Epithelial cell of proximal tubule (primary cell): ENCODE measurements around the gene OPTC. TPM values are rescaled to one million over a fixed set of nuclear protein-coding genes. Genes with fewer than 3 reads are reported as not detected.

Experiments
- DNase-seq: peaks from one replicate; pipeline ENCODE4 v3.0.0-alpha.2; 2011; ENCODE audit warnings: low read depth
- H3K4me3 ChIP-seq: 2 replicates; pipeline ENCODE4 v1.5.1; 2011; ENCODE audit warnings: low read depth, mild to moderate bottlenecking, low read length
- CTCF ChIP-seq: conservative IDR thresholded peaks from 2 replicates; pipeline ENCODE4 v1.5.1; 2012; ENCODE audit warnings: low read depth, mild to moderate bottlenecking, low read length
- total RNA-seq: library from RNA; depleted of rRNA; stranded (reverse); fragments of >200 nt; gene quantifications from 2 replicates; pipeline ENCODE4 v1.2.3, GENCODE V29; 2015

Gene OPTC
- total RNA-seq, 1 donor from 2014 or later, result not detected

- TF ChIP-seq CTCF, result no peak
- H3K4me3 ChIP-seq, result no peak overlapping the region
- DNase-seq, result no peak
These were observed 25.9 kb downstream of the OPTC start for GRCh38 chr1:203519896-203520295.

GRCh38 chr1:203520315-203520714 is 26.4 kb downstream of the OPTC start:
- H3K4me3 ChIP-seq, result no peak overlapping the region
- no peak for TF ChIP-seq CTCF
- no peak for DNase-seq

- TF ChIP-seq CTCF, result no peak
- no peak for DNase-seq
- H3K4me3 ChIP-seq, result no peak overlapping the region
These were observed 27.3 kb downstream of the OPTC start for GRCh38 chr1:203521074-203521794.

GRCh38 chr1:203521812-203522211 is 27.9 kb downstream of the OPTC start:
- no peak overlapping the region for H3K4me3 ChIP-seq
- no peak for TF ChIP-seq CTCF
- DNase-seq, result no peak

- DNase-seq, result no peak
- no peak for TF ChIP-seq CTCF
- no peak overlapping the region for H3K4me3 ChIP-seq
These were observed 28.3 kb downstream of the OPTC start for GRCh38 chr1:203522237-203522636.

GRCh38 chr1:203523667-203524066 is 29.7 kb downstream of the OPTC start:
- no peak overlapping the region for H3K4me3 ChIP-seq
- TF ChIP-seq CTCF, result no peak
- no peak for DNase-seq

- no peak for DNase-seq
- no peak overlapping the region for H3K4me3 ChIP-seq
- no peak for TF ChIP-seq CTCF
These were observed 30.2 kb downstream of the OPTC start for GRCh38 chr1:203524152-203524551.
